ENCODE data around the gene GSG1L.

DNA sequence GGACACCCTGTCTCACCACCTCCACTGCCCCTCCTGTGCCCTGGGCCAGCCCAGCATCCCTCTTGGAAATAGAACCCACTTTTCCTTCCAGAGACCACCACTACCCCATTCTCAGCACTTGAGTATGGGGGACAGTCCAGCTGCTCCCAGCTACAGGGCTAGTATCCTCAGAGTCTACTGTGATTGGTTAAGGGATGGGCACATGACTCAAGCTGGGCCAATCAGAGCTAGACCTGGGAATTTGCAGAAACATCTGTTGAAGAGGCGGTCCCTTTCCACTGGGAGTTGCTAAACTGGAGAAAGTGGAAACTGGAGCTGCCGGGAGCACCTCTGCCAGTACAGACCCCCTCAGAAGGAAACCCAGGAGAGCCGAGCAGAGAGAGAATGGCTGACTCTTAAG is 156.6 kb downstream of the GSG1L start:
- TF ChIP-seq, protein P1, sequence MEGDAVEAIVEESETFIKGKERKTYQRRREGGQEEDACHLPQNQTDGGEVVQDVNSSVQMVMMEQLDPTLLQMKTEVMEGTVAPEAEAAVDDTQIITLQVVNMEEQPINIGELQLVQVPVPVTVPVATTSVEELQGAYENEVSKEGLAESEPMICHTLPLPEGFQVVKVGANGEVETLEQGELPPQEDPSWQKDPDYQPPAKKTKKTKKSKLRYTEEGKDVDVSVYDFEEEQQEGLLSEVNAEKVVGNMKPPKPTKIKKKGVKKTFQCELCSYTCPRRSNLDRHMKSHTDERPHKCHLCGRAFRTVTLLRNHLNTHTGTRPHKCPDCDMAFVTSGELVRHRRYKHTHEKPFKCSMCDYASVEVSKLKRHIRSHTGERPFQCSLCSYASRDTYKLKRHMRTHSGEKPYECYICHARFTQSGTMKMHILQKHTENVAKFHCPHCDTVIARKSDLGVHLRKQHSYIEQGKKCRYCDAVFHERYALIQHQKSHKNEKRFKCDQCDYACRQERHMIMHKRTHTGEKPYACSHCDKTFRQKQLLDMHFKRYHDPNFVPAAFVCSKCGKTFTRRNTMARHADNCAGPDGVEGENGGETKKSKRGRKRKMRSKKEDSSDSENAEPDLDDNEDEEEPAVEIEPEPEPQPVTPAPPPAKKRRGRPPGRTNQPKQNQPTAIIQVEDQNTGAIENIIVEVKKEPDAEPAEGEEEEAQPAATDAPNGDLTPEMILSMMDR (conservative IDR thresholded peaks at IDR 0.05) = no peak
- no peak for TF ChIP-seq ZFX (IDR thresholded peaks at IDR 0.05)

All from C4-2B (cell line).